Umbilical cord (tissue), 2 donors: ENCODE data around the gene PON3. TPM values are rescaled to one million over a fixed set of nuclear protein-coding genes. Genes with fewer than 3 reads are reported as not detected.
A peak's percentile ranks its signal among the peaks of the same experiment; 100 is the strongest.
"Not testable (repeated sequence)": the region's sequence is repeated elsewhere in the genome, so short reads cannot be mapped to it uniquely, and the experiment has no call there.

ENCODE experiments used
- DNase-seq: peaks from one replicate; pipeline ENCODE4 v3.0.0-alpha.2; 2015; ENCODE audit warnings: low spot score
- total RNA-seq: library from RNA; depleted of rRNA; stranded (reverse); fragments of >200 nt; gene quantifications from one replicate; pipeline ENCODE4 v1.2.3, GENCODE V29; 2014; ENCODE audit warnings: low replicate concordance; ENCODE audit not compliant: insufficient read depth

The PON3 gene
- total RNA-seq, 1 donor from 2014 or later, result 8.2 TPM

DNA sequence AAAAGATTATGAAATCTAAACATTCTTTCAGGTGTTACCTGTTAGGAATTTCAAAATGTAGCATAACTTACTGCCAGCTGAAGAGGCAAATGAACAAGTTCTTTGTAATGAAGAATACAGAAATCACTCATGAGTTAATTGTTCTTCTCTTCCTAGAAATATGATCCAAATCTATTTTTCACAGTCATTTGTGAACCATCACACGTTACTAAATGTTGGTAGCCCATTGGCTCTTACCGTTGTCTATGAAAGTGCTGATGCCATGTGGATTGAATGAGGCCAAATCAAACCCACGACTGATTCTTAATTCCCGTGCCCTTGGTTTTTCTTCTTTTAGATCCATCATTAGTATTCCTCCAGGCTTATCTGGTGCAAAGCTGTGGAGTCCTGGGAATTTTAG is 15.9 kb upstream of the PON3 start:
- DNase-seq, result no peak

DNA sequence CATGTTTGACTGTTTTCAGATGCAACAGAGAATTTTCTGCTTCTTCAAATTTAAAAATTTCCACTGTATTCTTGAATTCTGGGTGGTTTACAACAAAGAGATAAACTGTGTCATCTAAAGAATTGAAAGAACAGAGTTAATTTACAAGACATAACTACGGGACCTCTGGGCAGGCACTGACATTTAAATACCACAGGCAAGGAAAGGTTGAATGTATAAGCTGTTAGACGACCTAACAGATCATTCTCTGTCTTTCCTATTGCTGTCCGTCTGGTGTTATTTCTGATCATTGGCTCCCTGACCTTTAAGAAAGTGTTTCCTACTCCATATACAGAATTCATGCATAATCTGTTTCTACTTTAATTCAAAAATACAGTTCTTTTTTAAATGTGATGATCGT is 15.5 kb upstream of the PON3 start:
- no peak for DNase-seq

GRCh38 chr7:95411036-95411435 is 14.9 kb upstream of the PON3 start:
- DNase-seq, result no peak

- no peak for DNase-seq
These were observed 11.6 kb upstream of the PON3 start for GRCh38 chr7:95407751-95408150.

GRCh38 chr7:95405800-95406199 is 9.6 kb upstream of the PON3 start:
- DNase-seq, result no peak

GRCh38 chr7:95405208-95405607 is 9.0 kb upstream of the PON3 start:
- DNase-seq, result no peak

DNA sequence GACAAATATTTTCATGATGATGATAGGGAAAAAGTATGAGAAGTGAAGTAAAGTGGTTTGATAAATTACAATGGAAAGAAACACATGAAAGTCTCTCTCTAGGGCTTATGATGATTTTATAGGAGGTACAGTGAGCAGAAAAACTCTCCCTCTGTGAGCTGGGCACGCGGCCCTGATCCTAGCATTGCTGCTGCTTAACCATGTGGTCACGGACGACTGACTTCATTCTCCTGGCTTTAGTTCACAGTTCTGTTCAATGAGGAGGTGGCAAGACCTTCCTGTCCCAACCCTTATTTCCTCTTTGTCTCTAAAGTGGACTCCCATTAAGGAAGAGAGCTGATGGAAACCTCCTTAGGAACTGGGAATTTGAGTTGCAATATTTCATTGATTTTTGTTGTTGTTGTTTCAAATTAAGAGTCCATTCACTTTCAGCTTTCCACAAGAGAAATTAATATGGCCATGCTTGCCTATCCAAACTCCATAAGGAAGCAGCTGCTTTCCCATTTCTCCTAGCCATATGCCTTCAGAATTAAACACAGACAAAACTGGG is 8.2 kb upstream of the PON3 start:
- peak; percentile 37 for DNase-seq

- DNase-seq, result no peak
These were observed 2.2 kb upstream of the PON3 start for GRCh38 chr7:95398155-95398940.

- DNase-seq, result no peak
These were observed 1.2 kb upstream of the PON3 start for GRCh38 chr7:95397381-95397780.

GRCh38 chr7:95395755-95396135 is 430 bp downstream of the PON3 start:
- no peak for DNase-seq

DNA sequence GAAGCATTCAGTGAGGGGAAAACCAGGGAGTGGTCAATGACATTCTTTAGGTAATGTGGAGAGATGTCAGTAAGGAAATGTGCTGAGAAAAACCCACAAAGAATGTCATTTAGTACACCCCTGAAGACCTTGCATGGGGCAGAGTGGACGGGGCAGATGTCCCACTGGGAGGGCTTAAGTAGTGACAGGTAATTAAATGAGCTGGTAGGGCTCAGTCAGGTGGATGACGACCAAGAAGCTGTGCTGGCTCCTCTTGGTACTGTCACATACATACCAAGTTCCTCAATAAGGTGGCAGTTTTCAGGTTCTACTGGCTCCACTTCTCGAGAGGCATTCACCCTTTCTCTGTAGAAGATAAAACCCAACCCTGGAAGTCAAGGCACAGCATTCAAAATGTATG is 1.8 kb downstream of the PON3 start:
- DNase-seq, result no peak

DNA sequence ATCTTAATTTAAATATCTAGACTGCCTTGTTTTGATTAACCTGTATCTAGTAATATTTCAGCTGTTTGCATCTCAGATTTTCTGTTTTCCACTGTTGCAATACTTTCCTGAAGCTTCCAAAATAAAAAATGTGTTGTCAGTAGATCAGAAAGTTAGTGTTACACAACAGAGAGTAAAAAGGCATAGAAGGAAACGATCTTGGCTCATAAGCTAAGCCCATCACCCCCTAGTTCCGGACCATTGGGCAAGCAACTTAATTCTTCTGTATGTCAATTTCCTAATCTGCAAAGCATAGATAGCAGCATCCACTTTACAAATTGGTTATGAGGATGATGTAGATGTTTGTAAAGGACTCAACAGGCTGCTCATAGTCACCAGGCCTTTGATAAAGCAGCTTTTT is 4.4 kb downstream of the PON3 start:
- DNase-seq, result no peak

DNA sequence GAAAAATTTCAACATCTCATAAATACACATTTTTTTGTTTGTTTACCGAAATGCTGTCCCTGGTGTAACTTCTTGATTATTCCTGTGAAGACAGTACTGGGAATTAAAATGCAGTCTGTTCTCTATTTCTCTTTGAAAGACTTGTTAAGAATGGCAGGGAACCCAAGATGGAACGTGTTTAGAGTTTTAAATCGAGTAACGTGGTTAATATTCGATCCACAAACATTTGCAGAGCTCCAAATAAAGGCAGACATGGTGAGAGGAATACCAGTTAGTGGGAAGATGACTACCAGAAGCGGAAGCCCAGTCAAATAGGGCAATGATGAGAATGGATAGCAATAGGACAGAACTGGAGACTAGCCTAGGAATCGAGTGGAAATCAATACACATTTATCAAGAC is 6.7 kb downstream of the PON3 start:
- no peak for DNase-seq

DNA sequence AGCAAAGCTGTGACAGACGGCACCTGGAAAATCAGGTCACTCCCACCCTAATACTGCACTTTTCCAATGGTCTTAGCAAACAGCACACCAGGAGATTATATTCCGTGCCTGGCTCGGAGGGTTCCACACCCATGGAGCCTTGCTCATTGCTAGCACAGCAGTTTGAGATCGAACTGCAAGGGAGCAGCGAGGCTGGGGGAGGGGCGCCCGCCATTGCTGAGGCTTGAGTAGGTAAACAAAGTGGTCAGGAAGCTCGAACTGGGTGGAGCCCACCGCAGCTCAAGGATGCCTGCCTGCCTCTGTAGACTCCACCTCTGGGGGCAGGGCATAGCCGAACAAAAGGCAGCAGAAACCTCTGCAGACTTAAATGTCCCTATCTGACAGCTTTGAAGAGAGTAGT is 16.7 kb downstream of the PON3 start:
- not testable (repeated sequence) for DNase-seq

DNA sequence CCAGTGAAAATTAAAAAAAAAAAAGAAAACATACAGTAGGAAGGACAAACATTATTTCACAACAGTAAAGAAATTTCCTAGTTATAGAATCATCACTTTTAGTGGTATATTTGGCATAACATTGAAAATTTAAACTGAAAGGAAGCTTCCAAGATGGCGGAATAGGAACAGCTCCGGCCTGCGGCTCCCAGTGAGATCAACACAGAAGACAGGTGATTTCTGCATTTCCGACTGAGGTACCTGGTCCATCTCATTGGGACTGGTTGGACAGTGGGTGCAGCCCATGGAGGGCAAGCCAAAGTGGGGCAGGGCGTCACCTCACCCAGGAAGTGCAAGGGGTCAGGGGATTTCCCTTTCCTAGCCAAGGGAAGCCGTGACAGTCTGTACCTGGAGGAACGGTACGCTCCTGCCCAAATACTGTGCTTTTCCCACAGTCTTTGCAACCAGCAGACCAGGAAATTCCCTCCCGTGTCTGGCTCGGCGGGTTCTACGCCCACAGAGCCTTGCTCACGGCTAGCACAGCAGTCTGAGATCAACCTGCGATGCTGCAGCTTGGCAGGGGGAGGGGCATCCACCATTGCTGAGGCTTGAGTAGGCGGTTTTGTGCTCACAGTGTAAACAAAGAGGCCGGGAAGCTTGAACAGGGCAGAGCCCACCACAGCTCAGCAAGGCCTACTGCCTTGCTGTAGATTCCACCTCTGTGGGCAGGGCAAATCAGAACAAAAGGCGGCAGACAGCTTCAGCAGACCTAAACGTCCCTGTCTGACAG is 19.4 kb downstream of the PON3 start:
- DNase-seq, result no peak

DNA sequence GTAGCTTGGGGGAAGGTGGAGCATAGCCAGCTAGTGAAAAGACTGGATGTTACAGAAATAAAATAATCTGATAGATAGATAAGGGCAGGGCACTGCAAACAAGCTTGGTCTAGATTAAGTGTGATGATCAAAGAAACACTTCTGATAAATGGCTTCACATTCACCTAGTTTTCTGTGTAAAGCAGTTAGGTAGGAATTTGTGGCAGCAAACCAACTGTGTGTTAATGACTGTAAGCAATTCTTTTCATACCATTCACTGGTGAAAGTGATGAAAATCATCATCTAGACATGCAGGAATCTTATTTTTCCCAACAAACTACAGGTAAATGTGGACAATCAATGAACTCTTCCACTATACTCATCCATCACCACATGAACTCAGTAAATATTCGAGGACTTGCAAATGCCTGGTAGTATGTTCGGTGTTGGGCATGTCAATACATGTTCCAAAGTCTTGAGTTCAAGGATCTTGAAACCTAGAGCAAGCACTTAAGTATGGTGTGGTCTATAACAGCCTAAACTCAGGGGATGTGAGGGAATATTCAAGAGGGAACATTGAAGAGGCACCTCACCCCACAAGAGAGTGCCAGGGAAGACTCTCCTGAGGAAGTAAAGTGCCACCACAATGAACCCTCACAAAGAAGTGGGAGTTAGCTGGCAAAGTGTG is 20.5 kb downstream of the PON3 start:
- no peak for DNase-seq

DNA sequence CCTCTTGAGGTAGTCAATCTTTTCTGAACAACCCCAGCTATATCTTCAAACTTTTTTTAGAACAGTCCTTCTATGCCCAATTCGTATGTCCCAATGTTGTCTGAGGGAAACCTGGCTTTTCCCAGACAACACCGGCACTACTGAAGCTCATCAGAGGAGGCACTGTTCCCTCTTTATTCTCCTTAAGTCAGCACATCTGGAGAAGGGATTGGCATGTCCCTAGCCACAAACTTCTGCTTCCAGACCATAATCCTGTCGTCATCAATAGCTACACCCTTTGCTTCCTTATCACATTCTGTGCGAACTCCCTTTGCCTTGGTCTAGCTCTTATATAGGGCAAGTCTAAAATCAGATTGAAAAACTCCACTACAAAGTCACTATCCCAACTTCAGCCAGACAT is 22.9 kb downstream of the PON3 start:
- no peak for DNase-seq

- DNase-seq, result no peak
These were observed 27.9 kb downstream of the PON3 start for GRCh38 chr7:95368235-95368634.

- DNase-seq, result no peak
These were observed 28.6 kb downstream of the PON3 start for GRCh38 chr7:95367606-95368005.

DNA sequence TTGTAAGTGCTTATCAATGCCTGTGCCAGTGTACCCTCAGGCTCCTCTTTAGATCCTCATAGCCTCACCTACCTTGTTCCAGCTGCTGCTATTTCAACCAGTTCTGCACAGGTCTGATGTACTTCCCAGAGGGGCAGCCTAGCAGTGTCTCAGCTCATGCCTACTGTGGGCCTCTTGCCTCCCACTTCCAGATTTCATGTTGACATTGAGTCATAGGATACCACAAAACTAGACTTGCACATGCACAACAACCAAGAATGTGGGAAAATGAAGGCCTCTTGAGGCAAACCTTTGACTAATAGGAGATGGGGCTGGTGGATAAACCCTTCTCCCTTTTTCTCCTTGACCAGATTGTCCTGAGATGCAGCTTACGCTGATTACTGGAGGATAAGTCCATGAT is 31.0 kb downstream of the PON3 start:
- DNase-seq, result no peak

DNA sequence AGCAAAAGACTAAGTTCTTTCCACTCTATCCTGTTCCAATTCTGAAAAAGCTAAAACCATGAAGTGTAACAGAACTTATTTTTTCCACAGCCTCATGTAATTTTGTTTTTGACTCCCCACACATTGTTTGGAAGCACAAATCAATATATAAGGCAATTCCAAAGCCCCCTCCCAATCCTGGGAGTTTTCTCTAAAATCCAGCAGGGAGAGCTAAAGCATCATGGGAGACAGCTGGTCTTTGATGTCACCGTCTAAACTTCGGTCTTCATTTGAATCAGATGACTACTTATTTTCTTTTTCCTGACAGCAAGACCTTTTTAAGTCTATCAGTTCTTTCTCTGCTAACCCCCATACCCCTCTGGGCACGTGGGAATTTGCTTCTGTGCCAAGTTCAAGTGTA is 38.6 kb downstream of the PON3 start:
- no peak for DNase-seq

DNA sequence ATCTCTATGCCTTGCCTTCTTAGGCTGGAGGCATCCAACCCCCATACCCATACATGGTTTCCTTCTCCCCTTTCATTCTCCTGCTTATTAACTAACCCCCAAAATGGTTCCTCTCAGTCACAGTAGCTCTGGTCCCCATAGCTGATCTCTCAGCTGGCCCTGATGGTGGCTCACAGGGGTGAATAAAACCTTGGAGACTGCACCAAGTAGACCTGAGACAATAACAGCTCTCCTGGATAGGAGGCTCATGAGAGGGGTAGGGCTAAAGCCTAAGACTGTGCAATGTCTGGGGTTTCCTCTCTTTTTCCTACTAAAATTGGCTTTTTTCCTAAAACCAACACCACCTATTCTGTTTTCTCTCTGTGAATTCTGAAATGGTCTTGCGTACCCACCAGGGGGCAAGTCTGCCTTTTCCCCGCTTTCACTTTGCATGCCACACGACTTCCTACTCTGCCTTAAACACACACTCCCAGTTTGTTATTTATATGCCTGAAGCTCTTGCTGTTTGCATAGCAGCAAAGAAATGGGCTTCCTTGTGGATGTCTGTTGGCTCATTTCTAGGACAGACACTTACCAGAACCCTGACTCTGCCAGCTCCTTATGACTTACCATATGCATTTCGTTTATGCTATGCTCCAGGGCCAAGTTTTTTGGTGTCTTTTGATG is 53.4 kb downstream of the PON3 start:
- no peak for DNase-seq
